HG03039 (cell line): ENCODE results near the gene SPDYE17.
"Not testable (repeated sequence)": the region's sequence is repeated elsewhere in the genome, so short reads cannot be mapped to it uniquely, and the experiment has no call there.

Experiments
- ATAC-seq: cut with Tn5 transposase; IDR thresholded peaks from one replicate; pipeline ENCODE4 v1.9.1; 2021; ENCODE audit warnings: mild to moderate bottlenecking, moderate library complexity; ENCODE audit not compliant: unreplicated experiment

SPDYE17 gene, protein sequence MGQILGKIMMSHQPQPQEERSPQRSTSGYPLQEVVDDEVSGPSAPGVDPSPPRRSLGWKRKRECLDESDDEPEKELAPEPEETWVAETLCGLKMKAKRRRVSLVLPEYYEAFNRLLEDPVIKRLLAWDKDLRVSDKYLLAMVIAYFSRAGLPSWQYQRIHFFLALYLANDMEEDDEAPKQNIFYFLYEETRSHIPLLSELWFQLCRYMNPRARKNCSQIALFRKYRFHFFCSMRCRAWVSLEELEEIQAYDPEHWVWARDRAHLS

DNA sequence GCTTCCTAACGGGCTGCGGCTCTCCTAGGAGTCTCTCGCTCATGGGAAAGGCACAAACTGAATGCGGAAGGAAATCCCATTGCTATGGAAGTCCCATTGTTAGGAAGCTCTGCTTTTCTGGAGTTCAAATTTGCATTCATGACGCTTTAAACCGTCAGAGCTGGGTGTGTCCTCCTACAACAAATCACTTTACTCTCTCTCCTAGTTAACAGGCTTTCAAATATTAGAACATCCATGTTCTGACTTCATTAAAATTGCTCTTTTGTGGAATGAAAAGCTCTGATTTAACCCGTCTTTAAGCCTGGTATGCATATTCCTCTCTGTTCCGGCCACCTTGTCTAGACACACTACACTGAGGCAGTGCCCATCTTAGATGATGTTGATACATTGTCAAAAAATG is at the start of gene SPDYE17:
TSS of gene SPDYE17 (minus strand) at position 101 of the 400 bp plus-strand sequence. CDS start 1,791 bp downstream, outside the sequence.
- not testable (repeated sequence) for ATAC-seq

DNA sequence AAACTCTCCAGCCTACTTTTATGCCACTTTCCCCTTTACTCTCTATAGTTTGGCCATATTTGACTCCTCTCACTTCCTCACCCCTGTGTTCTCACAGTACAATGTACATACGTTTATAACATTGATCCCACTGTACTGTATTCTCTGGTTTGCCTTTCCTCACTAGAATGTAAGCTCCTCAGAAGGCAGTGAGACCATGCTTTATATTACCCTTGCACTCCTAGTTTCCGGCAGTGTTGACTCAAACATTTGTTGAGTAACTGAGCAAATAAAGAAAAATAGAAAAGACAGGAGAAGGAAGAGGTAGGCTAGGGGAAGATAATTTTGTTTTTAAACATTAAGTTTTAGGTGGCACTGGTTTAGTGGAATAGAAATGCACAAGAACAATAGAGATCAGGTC is 48.1 kb upstream of the SPDYE17 start:
- not testable (repeated sequence) for ATAC-seq

DNA sequence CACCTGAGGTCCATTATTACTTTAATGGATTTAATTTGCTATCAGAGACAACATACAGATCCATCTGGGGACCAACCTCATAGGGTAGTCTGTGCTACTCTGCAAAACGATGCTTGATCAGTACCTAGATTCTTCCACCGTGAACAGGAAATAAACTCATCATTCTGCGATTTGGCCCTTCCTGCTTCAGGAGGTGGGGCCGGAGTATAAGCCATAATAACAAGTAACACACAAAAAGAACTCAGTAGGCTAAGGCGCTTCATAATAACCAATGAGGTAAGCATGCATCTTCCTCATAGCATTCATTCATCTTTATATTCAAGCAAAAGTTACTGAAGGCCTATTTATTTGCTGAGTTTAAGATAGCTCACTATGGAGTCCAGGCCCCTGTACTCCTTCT is 47.5 kb upstream of the SPDYE17 start:
- not testable (repeated sequence) for ATAC-seq

DNA sequence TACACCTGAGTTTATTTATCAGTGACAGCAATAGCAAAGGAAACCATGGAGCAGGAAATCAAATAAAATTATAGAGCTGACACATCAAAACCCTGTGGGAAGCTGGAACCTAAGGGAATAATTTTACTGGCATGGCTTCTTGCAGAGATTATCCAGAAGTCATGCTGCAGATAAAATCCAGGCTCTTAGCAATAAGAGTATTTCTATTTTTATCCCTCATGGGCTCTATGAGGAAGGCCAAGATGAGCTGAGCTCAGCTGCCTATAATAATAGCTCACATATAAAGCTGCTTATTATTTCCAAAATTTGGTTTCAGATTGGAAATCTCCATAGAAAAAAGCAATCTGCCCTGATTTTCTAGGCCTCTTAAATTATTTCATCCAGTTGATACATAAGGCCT is 47.0 kb upstream of the SPDYE17 start:
- ATAC-seq, result not testable (repeated sequence)

DNA sequence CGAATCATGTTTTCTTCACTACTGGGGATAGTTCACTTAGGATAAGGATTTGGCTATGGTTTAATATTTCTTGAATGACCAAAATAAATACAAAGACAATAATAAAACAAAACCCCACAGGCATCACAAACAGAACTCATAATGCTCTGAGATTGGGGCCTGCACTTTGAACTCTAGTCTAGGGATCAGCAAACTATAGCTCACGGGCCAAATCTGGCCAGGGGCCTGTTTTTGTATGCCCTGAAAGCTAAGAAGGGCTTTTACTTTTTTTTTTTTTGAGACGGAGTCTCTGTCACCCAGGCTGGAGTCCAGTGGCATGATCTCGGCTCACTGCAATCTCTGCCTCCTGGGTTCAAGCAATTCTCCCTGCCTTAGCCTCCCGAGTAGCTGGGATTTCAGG is 44.9 kb upstream of the SPDYE17 start:
- not testable (repeated sequence) for ATAC-seq

DNA sequence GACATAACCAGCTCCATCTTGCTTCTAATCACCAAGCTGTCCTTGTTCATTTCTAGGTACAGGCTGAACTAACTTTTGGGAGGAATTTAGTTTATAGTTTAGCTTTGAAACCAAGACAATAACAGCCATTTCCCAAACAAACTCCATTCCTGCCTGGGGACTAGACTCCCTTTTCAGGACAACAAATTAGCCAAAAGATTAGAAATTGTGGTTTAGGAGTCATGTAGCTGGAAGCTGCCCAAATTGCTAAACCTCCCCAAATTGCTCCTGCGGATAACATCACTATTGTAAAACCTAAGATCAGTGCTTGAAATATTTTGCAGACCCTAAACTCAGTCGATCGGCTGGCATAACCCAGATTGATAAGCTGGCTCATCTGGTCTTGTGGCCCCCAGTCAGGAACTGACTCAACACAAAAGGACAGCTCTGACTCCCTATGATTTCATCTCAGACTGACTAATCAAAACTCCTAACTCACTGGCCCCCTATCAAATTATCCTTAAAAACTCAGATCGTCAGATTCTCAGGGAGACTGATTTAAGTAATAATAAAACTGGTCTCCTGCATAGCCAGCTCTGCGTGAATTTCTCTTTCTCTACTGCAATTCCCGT is 42.7 kb upstream of the SPDYE17 start:
- ATAC-seq, result not testable (repeated sequence)

DNA sequence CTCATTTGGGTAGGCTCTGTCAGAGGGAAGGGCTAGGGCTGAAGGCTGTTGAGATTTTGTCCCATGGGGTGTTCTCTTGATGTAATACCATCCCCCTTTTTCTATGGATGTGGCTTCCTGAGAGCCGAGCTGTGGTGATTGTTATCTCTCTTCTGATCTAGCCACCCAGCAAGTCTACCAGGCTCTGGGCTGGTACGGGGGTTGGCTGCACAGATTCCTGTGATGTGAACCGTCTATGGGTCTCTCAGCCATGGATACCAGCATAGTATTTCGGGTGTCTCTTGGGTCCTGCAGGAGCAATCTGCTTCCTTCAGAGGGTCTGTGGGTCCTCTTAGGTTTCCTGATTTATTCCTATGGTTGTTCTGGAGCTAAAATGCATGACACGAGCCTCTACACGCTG is 38.9 kb upstream of the SPDYE17 start:
- ATAC-seq, result not testable (repeated sequence)

DNA sequence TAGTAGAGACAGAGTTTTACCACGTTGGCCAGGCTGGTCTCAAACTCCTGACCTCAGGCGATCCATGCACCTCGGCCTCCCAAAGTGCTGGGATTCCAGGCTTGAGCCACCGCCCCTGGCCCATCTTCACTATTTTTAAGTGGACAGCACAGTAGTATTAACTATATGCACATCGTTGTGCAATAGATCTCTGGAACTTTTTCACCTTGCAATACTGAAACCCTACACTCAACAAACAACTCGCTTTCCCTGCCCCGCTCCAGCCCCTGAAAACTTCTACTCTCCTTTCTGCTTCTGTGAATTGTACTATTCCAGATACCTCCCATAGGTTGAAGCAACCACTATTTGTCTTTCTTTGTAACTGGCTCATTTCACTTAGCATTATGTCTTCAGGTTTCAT is 33.7 kb upstream of the SPDYE17 start:
- not testable (repeated sequence) for ATAC-seq

DNA sequence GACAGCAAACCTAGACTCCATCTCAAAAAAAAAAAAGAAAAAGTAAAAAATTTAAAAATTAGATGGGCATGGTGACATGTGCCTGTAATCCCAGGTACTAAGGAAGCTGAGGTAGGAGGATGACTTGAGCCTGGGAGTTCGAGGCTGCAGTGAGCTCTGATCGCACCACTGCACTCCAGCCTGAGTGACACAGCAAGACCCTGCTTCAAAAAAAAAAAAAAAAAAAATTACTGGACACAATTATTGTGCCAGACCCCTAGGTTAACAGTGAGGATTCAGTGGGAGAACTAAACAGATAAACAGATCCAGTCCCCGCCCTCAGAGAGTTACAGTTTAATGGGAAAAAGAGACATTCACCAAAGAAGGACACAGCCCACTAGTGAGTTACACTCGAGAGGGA is 31.6 kb upstream of the SPDYE17 start:
- ATAC-seq, result not testable (repeated sequence)

DNA sequence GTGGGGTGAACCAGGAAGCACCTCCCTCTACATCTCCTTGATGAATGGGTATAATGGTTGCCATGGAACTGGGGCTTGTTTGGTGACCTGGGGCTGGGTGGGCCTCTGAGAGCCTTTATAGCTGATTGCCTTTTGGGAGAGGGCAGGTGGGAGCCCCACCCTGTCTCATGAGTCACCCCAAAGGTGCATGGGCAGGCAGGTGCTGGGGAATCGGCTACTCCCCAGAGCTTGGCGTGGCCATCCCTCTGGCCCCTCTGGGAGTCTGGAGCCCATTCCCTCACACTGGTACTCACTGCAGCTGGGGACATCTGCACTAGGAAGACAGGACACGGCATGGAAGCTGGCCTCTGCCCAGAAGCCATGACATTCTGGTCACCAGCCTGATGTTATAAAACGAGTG is 30.4 kb upstream of the SPDYE17 start, which contains the start of gene SPDYE18:
TSS of gene SPDYE18 (minus strand) at position 2 of the 400 bp plus-strand sequence. CDS start 2,046 bp downstream, outside the sequence.
- not testable (repeated sequence) for ATAC-seq

DNA sequence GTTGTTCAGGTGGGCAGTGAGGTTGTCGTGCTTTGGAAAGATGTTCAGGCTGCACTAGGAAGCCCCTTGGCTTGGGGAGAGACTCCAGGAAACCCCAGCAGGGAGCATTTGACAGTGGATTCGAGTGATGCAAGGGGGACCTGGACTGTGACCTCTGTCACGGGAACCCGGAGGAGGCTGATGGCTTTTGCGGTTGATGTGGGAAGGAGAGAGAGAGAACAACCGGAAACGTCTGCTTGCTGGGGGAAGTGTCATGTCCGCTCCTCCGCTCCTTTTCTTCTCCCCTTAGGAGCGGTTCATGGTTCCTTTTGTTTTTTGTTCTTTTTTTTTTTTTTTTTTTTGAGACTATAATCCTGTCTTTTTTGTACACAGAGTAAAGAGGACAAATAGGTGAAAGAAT is 5.8 kb downstream of the SPDYE17 start:
- ATAC-seq, result not testable (repeated sequence)

DNA sequence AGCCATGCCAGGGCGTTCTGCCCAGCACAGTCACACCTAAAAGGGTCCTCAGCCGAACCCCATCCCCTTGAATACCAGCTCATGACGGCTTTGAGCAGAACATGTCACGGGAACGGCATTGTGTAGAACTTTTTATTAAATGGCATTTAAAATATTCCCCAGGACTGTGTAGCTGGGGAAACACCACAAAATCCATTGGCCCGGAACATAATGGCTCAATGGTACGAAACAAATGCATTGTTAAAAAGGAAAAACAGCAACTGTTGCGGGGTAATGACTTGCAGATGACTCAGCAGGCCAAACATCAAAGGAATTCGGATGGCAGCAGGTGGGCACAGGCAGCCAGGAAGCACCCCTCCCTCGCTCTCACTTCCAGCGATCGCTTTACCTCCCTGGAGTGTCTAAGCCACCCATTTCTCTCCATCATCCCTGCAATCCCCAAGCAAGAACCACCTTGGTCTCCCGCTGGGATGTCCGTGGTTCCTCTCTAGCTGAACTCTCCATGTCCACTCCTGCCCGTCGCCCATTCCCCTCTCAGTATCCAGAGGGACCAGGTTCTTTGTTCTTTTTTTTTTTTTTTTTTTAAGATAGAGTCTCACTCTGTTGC is 22.0 kb downstream of the SPDYE17 start:
- not testable (repeated sequence) for ATAC-seq

DNA sequence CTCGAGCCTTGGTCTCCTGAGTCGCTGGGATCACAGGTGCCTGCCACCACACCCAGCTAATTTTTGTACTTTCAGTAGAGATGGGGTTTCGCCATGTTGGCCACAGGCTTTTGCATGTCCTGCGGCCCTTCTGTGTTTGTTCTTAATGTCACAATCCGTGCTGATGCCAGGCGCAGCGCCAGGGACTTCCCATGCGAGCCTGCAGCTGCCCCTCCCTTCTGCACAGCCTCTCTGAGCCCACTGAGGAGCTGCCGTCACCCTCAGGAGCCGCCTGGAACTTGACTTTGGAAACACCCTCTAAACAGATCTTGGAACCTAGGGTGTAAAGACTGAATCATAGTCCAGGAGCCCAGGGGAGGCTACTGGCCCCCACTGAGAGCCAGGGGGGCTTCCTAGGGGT is 24.2 kb downstream of the SPDYE17 start:
- ATAC-seq, result not testable (repeated sequence)

DNA sequence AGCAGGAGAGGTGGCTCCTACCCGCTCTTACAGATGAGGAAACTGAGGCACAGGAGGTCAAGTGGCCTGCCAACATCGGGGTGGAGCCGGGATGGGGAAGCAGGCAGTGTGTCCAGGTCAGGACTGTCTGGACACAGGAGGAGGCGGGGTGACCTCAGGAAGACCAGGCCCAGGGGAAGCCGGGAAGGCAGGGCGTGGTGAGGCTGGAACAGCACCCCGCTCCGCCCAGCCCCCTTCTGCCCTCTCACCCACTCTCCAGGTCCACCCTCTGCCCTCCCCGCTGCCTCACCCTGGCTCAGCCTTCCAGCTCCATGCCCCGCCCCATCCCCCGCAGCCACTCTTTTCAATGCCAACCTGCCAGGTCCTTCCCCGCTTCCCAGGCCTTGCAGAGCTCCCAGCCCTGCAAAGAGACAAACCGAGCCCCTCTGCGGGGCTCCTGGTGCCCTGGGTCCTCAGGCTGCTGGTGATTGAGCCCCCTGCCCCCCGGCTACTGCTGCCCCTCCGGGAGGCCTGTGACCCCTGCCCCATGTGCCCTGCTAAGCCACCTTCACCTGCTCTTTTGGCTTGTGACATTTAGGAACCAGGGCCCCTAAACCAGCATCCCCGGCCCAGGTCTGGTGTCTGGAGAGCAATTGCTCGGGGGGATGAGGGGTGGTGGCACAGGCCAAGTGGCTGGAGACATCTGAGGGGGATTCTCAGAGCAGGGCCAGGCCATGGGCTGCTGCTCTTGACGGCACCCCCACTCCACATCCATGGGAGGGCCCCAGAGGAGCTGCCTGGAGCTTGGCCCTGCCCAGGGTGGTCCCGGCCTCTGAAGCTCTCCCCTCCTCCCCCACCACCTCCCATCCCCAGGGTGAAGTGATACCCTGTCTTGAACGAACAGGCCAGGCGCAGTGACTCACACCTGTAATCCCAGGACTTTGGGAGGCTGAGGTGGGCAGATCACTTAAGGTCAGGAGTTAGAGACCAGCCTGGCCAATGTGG is 25.7 kb downstream of the SPDYE17 start:
- ATAC-seq, result not testable (repeated sequence)

DNA sequence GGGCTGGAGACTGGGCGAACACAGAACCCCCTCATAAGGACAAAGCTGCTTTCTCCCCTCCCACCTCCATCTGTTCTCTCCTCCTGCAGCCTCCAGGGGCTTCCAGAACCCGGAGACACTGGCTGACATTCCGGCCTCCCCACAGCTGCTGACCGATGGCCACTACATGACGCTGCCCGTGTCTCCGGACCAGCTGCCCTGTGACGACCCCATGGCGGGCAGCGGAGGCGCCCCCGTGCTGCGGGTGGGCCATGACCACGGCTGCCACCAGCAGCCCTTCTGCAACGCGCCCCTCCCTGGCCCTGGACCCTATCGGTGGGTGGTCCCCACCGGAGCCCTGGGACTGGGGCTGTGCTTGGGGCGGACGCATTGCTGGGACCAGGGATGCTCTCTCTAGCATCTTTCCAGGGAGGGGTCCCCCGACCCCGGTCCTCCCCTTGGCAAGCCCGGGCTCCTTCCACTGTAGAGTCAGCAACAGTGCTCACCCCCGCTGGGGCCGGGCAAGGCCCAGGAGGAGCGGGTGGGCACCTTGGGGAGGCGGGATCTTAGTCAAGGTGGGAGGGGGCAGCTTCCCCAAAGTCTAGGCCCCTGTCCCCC is 26.6 kb downstream of the SPDYE17 start:
- ATAC-seq, result not testable (repeated sequence)

DNA sequence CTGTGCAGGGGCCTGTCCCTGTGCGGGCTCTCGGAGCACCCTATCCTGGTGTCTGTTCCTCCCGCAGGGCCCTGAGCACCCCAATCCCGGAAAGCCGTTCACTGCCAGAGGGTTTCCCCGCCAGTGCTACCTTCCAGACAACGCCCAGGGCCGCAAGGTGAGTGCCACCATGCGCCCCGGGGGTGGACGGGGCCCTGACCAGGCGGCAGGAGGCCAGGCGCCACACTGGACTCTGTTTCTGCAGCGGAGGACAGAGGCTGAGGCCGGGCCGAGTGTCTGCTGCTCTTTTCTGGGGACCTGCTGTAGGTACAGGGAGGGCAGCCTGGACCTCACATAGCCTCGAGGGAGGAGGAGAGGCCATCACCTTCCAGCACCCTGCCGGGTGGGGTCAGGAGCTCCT is 28.0 kb downstream of the SPDYE17 start:
- not testable (repeated sequence) for ATAC-seq

DNA sequence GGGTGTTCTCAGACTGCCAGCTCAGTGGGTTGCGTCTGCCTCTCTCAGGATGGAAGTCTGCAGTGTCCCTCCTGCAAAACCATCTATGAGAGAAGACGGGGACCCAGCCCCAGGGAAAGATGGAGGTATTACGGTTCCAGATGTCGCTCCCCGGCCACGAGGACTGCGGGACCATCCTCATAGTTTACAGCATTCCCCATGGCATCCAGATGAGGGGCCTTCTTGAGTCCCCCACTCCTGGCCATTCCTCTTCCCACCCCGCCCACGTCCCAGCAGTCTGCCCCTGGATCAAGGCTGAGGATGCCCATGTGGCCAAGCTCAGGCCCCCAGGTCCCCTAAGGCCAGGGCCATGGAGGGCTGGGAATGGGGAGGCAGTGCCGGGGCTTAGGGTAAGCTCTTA is 28.9 kb downstream of the SPDYE17 start:
- ATAC-seq, result not testable (repeated sequence)

DNA sequence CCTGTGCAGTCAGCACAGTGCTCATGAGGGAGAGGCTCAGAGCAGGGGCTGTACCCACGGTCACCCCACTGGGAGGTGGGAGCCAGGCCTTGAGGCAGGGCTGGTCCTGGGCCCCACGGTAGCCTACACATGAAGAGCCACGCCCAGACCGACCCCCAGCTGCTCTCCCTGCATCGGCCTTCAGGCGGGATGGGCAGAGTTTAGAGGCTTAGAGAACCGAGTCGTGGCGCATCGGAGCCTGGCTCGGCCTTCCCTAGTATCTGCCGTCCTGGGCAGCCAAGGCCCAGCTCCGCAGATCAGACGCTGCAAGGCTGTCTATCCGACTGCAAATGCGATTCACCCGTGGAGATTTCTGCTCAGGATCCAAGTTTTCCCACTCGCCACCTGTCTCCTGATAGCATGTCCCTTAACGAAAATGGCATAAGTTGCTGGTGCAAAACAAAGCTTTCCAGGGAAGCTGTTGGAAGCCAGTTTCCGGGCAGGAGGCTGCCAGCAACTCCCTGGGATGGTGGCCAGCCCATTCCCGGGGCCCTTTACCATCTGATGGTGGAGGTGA is 29.4 kb downstream of the SPDYE17 start:
- ATAC-seq, result not testable (repeated sequence)

DNA sequence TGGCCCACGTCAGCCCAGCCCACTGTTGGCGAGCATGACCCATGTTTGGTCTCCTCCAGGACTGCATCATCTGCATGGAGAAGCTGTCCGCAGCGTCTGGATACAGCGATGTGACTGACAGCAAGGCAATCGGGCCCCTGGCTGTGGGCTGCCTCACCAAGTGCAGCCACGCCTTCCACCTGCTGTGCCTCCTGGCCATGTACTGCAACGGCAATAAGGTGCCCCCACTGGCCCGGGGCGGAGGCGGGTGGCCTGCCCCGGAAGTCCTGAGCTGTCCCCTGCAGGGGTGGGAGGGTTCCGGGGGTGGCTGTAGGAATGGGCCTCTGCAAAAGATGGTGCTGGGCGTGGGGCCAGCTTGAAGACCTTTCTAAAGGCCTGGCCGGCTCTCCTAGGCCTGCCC is 30.1 kb downstream of the SPDYE17 start:
- not testable (repeated sequence) for ATAC-seq
